Measurements from ENCODE around the gene PRPF4. TPM values are rescaled to one million over a fixed set of nuclear protein-coding genes. Genes with fewer than 3 reads are reported as not detected.

Gene PRPF4
- total RNA-seq, 1 donor from 2014 or later = 33.6 TPM

DNA sequence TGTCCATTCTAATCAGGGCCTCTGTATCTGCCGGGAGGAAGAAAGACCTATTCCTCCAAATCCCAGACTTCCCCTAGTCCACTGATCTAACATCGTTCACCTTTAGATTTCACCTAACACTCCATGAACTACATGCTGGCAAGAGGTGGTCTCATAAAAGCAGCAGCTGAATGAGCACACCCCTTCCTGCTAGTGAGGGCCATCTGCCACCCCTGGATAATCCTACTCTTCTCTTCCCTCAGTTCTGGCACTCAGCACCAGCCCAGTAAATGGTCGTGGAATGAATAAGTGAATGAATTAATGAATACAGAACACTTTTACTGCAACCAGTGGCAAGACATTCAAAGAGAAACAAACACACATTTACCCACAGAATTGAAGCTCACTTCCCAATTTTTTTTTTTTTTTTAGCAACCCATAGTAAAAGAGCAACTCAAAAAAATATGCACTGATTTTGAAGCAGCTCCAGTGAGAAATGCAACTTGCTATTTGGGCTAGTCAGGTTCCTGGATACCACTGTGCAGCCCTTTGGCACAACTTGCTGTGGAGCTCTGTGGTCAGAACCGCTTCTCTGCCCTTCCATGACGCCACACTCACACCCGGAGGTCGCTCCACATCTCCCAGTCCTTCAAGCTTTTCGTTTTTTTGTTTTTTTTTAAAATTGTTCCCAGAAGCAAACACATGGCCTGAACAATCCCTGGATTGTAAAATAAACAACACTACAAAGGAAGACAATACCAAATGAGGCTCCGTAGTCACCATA is 21.5 kb downstream of the PRPF4 start:
- Mint-ChIP-seq H3K27ac (no peak overlapping the region), H3K27me3 (peaks cover 4% of the 10 kb centered on the region), H3K4me3 (ENCODE audit: low read depth) (no peak overlapping the region), H3K36me3 (ENCODE audit: insufficient read depth) (peaks cover 3% of the 10 kb centered on the region), H3K4me1 (ENCODE audit: low read depth) (no peaks in the 10 kb centered on the region), H3K9me3 (ENCODE audit: low read depth) (no peaks in the 10 kb centered on the region)
- no peak for DNase-seq (ENCODE audit: low spot score, unreplicated experiment)
- TF ChIP-seq, protein P1, sequence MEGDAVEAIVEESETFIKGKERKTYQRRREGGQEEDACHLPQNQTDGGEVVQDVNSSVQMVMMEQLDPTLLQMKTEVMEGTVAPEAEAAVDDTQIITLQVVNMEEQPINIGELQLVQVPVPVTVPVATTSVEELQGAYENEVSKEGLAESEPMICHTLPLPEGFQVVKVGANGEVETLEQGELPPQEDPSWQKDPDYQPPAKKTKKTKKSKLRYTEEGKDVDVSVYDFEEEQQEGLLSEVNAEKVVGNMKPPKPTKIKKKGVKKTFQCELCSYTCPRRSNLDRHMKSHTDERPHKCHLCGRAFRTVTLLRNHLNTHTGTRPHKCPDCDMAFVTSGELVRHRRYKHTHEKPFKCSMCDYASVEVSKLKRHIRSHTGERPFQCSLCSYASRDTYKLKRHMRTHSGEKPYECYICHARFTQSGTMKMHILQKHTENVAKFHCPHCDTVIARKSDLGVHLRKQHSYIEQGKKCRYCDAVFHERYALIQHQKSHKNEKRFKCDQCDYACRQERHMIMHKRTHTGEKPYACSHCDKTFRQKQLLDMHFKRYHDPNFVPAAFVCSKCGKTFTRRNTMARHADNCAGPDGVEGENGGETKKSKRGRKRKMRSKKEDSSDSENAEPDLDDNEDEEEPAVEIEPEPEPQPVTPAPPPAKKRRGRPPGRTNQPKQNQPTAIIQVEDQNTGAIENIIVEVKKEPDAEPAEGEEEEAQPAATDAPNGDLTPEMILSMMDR (IDR thresholded peaks at IDR 0.05; ENCODE audit: unreplicated experiment) = no peak

DNA sequence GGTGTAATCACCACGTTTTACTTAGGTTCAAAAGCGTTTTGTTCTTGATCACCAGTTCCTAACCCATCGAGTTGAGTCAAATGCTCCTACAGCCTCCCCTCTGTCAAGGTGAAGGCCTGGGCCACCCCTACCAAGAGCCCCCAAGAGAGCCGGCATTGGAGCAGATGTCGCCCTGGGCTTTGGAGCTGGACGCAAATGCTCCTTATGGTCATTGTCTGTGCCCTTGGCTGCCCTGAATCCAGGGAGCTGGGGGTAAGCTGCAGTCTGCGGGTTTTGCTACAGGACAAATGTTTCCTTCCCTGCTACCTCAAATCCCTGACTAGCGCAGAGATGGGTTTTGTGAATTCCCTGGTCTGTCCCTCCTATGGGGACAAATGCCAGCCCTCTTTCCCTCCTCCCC is 22.9 kb downstream of the PRPF4 start:
- DNase-seq (ENCODE audit: low spot score, unreplicated experiment) = no peak
- H3K36me3 Mint-ChIP-seq (ENCODE audit: insufficient read depth) = no peaks in the 10 kb centered on the region

DNA sequence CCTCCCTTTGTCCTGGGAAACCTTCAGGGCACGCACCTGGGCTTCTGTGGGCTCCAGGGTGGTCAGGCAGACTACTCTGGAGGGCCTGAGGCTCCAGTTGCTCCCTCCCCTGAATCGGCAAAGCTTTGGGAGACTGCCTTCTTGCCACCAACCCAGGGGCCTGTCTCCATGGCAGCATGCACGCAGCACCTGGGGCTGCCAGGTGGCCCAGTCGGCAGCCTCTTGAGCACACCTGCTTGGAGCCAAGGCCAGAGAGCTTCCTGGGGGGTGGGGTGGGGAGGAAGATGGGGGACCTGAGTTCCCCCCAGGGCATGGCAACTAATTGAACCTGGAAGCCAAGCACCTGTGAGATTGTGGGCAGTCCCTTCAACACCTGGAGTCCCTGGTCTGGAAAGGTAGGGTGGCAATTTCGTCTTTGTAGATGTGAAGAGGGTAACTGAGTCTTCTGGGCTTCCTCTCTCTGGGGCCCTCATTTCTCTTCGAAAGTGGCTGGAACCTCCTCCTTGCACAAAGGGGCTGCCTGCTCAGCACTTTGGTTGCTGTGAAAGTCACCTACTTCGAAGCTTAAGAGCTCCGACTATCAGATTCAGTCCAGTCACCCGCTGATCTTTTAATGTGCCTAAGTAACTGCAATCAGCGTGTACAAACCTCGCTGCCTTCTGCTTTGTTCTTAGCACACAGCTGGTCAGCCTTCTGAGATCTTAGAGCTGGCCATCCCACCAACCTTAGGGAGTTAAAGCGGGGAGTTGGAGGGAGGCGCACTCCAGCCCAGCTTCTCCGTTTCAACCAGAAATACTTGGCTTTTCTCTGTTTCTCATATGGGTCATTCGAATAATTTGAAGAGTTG is 23.7 kb downstream of the PRPF4 start:
- Mint-ChIP-seq H3K27ac (no peak overlapping the region), H3K4me1 (ENCODE audit: low read depth) (peaks cover 6% of the 10 kb centered on the region), H3K4me3 (ENCODE audit: low read depth) (no peak overlapping the region), H3K36me3 (ENCODE audit: insufficient read depth) (no peaks in the 10 kb centered on the region), H3K9me3 (ENCODE audit: low read depth) (no peaks in the 10 kb centered on the region), H3K27me3 (peaks cover 7% of the 10 kb centered on the region)
- TF ChIP-seq, protein P1 (IDR thresholded peaks at IDR 0.05; ENCODE audit: unreplicated experiment) = no peak
- DNase-seq (ENCODE audit: low spot score, unreplicated experiment) = no peak

More for the DNA sequence above, 22.9 kb downstream of the PRPF4 start:
- H3K4me3 Mint-ChIP-seq (ENCODE audit: low read depth) = no peak overlapping the region
- peaks cover 7% of the 10 kb centered on the region for H3K27me3 Mint-ChIP-seq
- H3K9me3 Mint-ChIP-seq (ENCODE audit: low read depth) = no peaks in the 10 kb centered on the region
- no peak overlapping the region for H3K27ac Mint-ChIP-seq
- peaks cover 5% of the 10 kb centered on the region for H3K4me1 Mint-ChIP-seq (ENCODE audit: low read depth)
- TF ChIP-seq, protein P1 (IDR thresholded peaks at IDR 0.05; ENCODE audit: unreplicated experiment) = no peak

DNA sequence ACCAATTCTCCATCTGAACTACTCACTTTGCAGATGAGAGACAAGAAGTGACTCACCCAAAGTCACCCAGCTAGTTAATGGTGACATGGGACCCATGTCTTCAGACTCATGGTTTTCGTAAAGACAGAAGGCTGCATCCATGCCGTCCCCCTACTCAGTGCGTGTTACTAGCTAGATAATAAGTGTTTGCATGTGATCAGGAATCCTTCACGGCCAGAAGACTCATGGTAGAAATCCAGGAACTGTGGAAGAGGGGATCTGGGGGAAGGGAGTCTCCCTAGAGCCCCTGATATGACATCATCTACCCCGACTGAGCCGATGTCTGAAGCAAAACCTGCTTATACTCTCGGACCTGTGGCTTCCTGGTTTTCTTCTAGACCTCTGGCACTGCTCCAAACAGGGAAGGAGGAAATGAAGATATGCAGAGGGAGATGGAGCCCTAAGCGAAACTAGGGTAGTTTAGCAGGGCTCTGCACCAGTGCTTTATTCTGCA is 24.4 kb downstream of the PRPF4 start:
- H3K36me3 Mint-ChIP-seq (ENCODE audit: insufficient read depth) = no peaks in the 10 kb centered on the region
- no peaks in the 10 kb centered on the region for H3K9me3 Mint-ChIP-seq (ENCODE audit: low read depth)
- TF ChIP-seq, protein P1 (IDR thresholded peaks at IDR 0.05; ENCODE audit: unreplicated experiment) = no peak
- peaks cover 6% of the 10 kb centered on the region for H3K4me1 Mint-ChIP-seq (ENCODE audit: low read depth)
- DNase-seq (ENCODE audit: low spot score, unreplicated experiment) = no peak
- no peak overlapping the region for H3K4me3 Mint-ChIP-seq (ENCODE audit: low read depth)
- H3K27ac Mint-ChIP-seq = no peak overlapping the region
- peaks cover 7% of the 10 kb centered on the region for H3K27me3 Mint-ChIP-seq

DNA sequence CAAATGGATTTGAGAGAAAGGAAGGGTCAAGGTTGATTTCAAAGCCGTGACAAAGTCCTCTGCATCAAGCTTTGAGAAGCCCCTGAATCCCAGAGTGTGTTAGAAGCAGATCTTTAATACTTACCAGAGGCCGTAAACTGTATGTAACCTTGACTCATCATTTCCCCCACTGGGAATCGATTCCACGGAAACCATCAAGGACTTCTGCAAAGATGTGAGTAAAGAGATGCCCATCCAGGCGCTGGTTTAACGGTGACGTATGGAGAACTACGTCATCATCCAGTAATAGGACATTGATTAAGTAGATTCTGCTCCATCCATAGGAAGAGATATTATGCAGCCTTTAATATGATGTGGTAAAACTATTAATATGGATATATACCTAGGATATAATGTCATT is 26.1 kb downstream of the PRPF4 start:
- H3K4me1 Mint-ChIP-seq (ENCODE audit: low read depth) = peaks cover 6% of the 10 kb centered on the region
- H3K9me3 Mint-ChIP-seq (ENCODE audit: low read depth) = no peaks in the 10 kb centered on the region
- H3K36me3 Mint-ChIP-seq (ENCODE audit: insufficient read depth) = no peaks in the 10 kb centered on the region
- TF ChIP-seq, protein P1 (IDR thresholded peaks at IDR 0.05; ENCODE audit: unreplicated experiment) = no peak
- H3K4me3 Mint-ChIP-seq (ENCODE audit: low read depth) = no peak overlapping the region
- no peak overlapping the region for H3K27ac Mint-ChIP-seq
- no peak for DNase-seq (ENCODE audit: low spot score, unreplicated experiment)
- peaks cover 7% of the 10 kb centered on the region for H3K27me3 Mint-ChIP-seq
